GM21723 (cell line): ENCODE results near the gene INPP4B.

Experiments
- ATAC-seq: cut with Tn5 transposase; IDR thresholded peaks from one replicate; pipeline ENCODE4 v1.9.1; 2021; ENCODE audit warnings: mild to moderate bottlenecking, moderate library complexity; ENCODE audit not compliant: unreplicated experiment

Gene INPP4B

GRCh38 chr4:142316913-142317312, 529.2 kb downstream of the INPP4B start:
- ATAC-seq = no peak

DNA sequence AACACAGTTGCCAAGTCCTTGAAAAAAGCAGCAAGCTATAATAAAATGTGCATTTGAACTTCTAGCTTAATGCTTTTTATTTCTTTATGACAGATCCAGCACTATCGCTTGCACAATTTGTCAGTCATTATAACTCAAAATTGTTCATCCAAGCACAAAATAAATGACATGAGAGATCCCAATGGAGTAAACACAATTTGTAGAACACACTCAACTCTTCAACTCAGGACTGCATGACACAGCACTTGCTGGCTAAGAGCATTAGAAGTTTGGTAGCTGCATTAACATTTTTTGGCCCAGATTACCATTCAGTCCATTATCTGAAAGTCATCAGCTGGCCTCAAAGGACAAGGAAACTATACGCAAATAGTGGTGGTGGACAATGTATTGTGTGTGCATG, 530.1 kb downstream of the INPP4B start:
- ATAC-seq = no peak

GRCh38 chr4:142314686-142315085, 531.4 kb downstream of the INPP4B start:
- no peak for ATAC-seq

GRCh38 chr4:142314247-142314646, 531.9 kb downstream of the INPP4B start:
- no peak for ATAC-seq

- no peak for ATAC-seq
Observed at GRCh38 chr4:142312391-142312790, 533.7 kb downstream of the INPP4B start.

DNA sequence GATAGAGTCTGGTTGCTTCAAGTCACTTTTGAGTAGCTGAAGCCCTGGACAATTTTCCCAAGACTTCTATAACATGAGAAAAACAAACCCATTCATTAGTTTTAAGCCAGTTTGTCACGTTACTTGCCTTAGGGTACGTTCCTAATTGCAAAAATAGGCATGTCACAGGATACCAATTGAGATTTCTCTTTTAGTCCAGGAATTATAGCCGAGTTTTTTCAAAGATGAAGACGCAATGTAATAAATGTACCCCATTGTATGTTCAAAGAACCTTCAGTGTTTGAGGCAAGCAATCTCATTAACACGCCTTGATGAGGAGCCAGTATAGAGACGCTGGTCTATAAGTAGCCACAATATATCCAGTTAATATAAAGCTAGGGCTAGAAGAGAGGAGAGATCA, 534.2 kb downstream of the INPP4B start:
- no peak for ATAC-seq

DNA sequence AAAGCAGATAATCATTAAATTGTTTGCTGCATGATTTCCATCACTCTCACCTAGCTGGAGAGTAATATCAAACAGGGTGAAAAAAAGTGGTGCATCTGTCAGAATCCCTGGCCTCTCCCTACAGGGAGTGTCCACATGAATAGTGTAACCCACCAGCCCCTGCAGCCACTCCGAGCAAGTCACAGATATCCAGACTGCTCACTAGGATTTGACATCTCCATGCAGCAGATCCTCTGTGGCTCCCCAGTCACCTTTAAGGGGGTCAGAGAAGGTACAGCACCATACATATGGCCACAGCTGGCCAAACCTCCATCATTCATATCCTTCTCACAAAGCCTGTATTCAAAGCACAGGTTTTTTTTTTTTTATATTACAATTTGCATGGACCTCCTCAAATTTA, 536.3 kb downstream of the INPP4B start:
- no peak for ATAC-seq

DNA sequence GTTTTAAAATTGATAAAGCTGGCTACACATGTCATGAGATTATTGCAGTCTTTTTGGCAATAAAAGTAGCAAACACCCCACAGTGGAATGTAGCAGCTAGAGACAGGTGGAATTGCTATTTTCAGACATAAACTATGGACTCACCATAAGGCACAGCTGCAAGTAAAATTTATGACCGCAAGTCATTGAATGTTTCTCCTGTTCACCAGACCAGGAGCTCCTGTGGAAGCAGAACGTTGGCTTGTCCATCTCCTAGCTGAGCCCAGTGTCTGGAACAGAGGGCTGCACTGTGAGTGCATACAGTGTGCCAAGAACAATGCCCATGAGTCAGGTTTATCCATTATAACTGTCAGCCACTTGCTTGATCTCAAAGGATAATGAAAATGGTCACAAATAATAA, 538.2 kb downstream of the INPP4B start:
- ATAC-seq = no peak

DNA sequence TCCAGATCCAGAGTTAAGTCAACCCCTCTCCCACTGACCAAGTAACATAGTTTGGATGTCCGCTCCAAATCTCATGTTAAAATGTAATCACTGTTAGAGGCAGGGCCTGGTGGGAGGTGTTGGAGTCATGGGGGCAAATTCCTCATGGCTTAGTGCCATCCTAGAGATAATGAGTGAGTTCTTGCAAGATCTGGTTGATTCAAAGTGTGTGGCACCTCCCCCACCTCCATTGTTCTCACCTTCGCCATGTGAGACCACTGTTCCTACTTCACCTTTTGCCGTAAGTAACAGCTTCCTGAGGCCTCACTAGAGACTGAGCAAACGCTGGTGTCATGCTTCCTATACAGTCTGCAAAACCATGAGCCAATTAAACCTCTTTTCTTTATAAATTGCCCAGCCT, 548.8 kb downstream of the INPP4B start:
- no peak for ATAC-seq

DNA sequence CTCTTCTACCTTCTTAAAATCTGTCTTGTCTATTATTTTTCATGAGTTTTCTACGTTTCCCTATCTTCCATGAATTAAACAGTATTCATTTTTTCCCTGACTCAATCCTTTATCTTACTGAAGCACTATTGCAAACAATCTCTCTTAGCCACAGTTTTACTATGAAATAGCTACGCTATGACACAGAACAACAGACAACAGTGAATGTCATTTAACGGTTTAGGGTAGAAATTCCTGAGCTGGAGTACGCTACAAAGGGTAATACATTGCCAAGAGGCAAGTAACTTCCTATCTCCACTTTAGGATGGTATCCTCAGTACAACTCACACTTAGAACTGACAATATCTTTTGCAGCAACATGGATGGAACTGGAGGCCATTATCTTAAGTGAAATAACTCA, 552.6 kb downstream of the INPP4B start:
- ATAC-seq = no peak

DNA sequence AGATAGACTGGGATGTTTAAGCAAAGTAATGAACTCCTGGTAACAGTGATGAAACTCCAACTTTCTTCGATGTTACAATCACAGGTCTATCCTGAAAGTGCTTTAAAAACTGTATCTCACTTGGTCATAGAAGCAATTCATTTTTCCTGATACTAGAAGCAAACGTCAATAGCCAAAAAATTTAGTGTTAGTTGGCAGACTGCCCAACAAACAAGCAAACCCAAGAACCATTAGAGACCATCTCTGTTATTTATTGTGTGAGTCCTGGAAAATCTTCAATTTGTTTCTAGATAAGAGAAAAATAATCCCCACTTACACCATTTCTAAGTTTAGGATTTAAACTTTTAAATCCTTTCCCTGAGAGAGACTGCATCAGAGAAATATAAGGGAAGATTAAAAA, 553.9 kb downstream of the INPP4B start:
- ATAC-seq = no peak

GRCh38 chr4:142291299-142292050, 554.6 kb downstream of the INPP4B start:
- ATAC-seq = no peak

DNA sequence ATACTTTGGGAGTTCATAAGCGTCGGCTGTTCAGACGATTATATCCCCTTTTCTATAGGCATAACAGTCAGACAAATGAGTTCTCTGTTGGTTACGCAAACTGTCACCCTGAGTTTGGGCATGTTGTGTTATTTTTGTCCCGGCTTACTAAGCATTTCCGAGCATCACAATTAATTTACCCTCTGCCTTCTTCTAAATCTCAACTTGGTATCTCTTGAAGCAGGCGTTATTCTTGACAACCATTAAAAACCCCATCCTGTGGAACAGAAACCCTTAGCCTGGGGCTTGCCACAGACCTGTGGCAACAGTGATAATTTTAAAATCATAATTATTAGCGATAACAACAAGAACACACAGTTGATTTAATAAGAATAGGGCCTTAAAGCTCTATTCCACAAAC, 558.7 kb downstream of the INPP4B start:
- no peak for ATAC-seq

GRCh38 chr4:142285222-142285583, 560.9 kb downstream of the INPP4B start:
- no peak for ATAC-seq

DNA sequence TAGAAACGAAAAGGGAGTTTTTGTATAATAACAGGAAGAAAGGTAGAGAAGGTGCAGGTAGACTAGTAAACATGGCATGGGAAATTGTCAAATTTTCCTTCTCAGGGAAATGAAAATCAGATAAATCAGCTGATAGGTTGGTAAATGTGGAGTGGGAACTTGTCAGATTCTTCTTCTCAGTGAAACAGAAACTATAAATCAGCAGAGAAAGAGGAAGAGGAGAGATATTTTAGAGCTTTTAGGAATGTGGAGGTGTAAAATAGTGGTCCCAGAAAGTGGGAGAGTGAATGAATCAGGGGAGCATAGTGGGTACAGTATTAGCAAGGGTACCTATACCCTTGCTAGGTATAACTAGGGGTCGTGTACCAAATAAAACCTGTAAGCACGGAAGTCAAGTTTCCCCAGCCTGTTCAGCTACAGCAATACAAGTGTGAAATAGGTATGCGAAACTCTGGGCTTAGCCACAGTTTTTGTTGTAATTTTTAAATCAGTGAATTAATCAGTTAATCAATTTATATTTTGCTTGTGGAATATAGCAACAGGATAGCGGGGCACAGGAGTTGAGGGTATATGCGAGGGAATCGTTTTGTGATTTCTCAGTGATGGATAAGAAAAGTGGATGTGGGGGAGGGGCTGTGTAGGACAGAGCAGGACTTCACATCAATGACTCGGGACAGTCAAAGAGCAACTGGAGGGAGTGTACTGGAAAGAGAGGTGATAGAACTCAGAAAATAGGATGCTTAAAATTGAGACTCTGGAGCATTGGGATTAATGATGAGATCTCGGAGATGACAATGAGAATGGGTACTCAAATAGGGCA, 561.5 kb downstream of the INPP4B start:
- ATAC-seq = no peak

- no peak for ATAC-seq
Observed at GRCh38 chr4:142282870-142283431, 563.1 kb downstream of the INPP4B start.

DNA sequence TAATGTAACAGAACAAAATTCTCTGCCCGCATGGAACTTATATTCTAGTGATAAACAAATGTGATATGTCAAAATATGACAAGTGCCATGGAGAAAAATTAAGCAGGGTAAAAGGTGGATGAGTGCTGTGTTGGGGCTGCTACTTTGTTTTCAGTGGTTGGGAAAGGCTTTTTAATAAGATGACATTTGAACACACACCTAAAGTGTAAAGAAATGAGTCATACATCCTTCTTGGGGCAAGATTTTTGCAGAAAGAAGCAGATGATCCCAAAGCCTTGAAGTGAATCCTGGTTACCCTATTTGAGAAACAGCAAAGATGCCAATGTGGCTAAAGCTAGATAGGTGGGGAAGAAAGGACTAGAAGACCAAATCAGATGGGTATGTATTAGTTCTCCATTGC, 564.1 kb downstream of the INPP4B start:
- ATAC-seq = no peak

GRCh38 chr4:142278663-142279062, 567.4 kb downstream of the INPP4B start:
- no peak for ATAC-seq

GRCh38 chr4:142278171-142278570, 567.9 kb downstream of the INPP4B start:
- no peak for ATAC-seq

GRCh38 chr4:142274137-142274536, 572.0 kb downstream of the INPP4B start:
- ATAC-seq = no peak

DNA sequence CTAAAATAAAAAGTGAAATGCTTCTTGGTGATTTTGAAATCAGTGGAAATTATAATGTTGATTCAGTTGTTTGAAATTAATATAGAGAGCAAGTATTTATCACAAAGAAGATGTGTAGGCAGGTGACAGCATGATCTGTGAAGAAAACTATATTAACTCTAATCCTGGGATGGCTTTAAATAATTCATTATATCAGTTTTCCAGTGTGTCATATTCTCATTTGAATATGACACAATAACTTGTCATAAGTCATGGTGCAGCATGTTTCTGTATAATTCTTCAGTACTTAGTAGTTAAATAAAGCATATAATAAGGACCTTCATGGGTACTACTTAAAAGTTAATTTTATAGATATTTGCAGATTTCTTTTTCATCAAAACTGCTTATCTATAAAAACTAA, 573.6 kb downstream of the INPP4B start:
- ATAC-seq = no peak

DNA sequence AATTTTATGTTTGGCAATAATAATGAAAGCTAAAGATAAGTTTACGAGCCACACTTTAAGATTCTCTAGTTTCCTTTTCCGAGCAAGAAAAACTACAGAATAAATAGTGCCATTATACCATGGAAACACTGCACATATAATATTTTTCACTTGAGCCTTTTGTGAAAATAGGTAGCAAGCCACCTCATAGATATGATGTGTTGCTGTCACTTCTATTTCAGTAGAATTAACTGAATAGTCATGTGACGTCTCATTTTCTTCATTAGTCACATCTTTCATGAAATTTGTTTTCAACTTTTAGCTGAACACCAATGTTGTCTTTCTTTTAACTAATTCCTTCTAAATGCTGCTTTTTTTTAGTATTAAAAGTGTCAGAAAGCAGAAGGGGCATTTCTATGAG, 574.3 kb downstream of the INPP4B start:
- ATAC-seq = no peak
